NT2/D1 (cell line): ENCODE data around the gene BNC1.
A peak's percentile ranks its signal among the peaks of the same experiment; 100 is the strongest.

Source experiments
- DNase-seq: peaks from one replicate; pipeline ENCODE4 v3.0.0-alpha.2; 2011; ENCODE audit warnings: low read depth, low spot score
- H3K27me3 ChIP-seq: 2 replicates; pipeline ENCODE4 v1.6.0; 2011; ENCODE audit warnings: mild to moderate bottlenecking; ENCODE audit not compliant: insufficient read length, insufficient read depth
- H3K36me3 ChIP-seq: 2 replicates; pipeline ENCODE4 v1.6.1; 2011; ENCODE audit warnings: mild to moderate bottlenecking, low read length, mixed read lengths; ENCODE audit not compliant: insufficient read depth, insufficient read length
- H3K4me1 ChIP-seq: 2 replicates; pipeline ENCODE4 v1.5.1; 2011; ENCODE audit not compliant: insufficient read depth, insufficient read length
- H3K4me3 ChIP-seq: 2 replicates; pipeline ENCODE4 v1.5.1; 2011; ENCODE audit warnings: low read depth; ENCODE audit not compliant: insufficient read length
- H3K9ac ChIP-seq: 2 replicates; pipeline ENCODE4 v1.6.0; 2011; ENCODE audit warnings: low read depth; ENCODE audit not compliant: insufficient read length
- H3K9me3 ChIP-seq: 2 replicates; pipeline ENCODE4 v1.5.1; 2011; ENCODE audit warnings: mild to moderate bottlenecking, low read length; ENCODE audit not compliant: insufficient read depth
- SUZ12 ChIP-seq: IDR thresholded peaks from 2 replicates; pipeline ENCODE4 v1.6.1; 2011; ENCODE audit not compliant: insufficient read length, insufficient read depth; ENCODE audit errors: extremely low read depth
- YY1 ChIP-seq: IDR thresholded peaks from 2 replicates; pipeline ENCODE4 v1.6.1; 2011; ENCODE audit not compliant: insufficient read length, insufficient read depth
- ZNF274 ChIP-seq: IDR thresholded peaks from 2 replicates; pipeline ENCODE4 v1.6.1; 2011; ENCODE audit warnings: mild to moderate bottlenecking, low read depth, low read length

Gene BNC1

GRCh38 chr15:83207660-83208366 is 76.7 kb downstream of the BNC1 start, which contains the start of gene HDGFL3:
TSS of gene HDGFL3 (minus strand) at chr15:83207823. CDS start at chr15:83207414, 409 bp downstream.
- Histone ChIP-seq H3K27me3 (no peaks in the 10 kb centered on the region), H3K4me1 (peaks cover 1% of the 10 kb centered on the region), H3K4me3 (peak within 1 kb of the TSS; percentile 83), H3K9me3 (no peaks in the 10 kb centered on the region), H3K36me3 (peaks cover 6% of the 10 kb centered on the region), H3K9ac (peak within 1 kb of the TSS; percentile 92)
- peak; percentile 56 for DNase-seq
- TF ChIP-seq ZNF274, result no peak
- no peak for TF ChIP-seq SUZ12
- TF ChIP-seq YY1, result no peak

- peak; percentile 32 for DNase-seq
- no peaks in the 10 kb centered on the region for H3K9me3 ChIP-seq
- no peaks in the 10 kb centered on the region for H3K27me3 ChIP-seq
- TF ChIP-seq YY1 (peak; percentile 11), SUZ12 (no peak), ZNF274 (no peak)
- peak overlapping the region; percentile 83 for H3K4me3 ChIP-seq
- H3K4me1 ChIP-seq, result peaks cover 1% of the 10 kb centered on the region
- peak overlapping the region; percentile 92 for H3K9ac ChIP-seq
- peaks cover 6% of the 10 kb centered on the region for H3K36me3 ChIP-seq
Measured at GRCh38 chr15:83207009-83207659, 77.3 kb downstream of the BNC1 start.

- peaks cover 6% of the 10 kb centered on the region for H3K36me3 ChIP-seq
- no peaks in the 10 kb centered on the region for H3K9me3 ChIP-seq
- H3K4me1 ChIP-seq, result peaks cover 1% of the 10 kb centered on the region
- DNase-seq, result peak; percentile 5
- H3K4me3 ChIP-seq, result peak overlapping the region; percentile 83
- no peaks in the 10 kb centered on the region for H3K27me3 ChIP-seq
- peak overlapping the region; percentile 92 for H3K9ac ChIP-seq
- TF ChIP-seq ZNF274 (no peak), YY1 (no peak), SUZ12 (no peak)
Measured at GRCh38 chr15:83206526-83207008, 77.9 kb downstream of the BNC1 start.
